Panc1 (cell line): ENCODE data around the gene C19orf47. TPM values are rescaled to one million over a fixed set of nuclear protein-coding genes. Genes with fewer than 3 reads are reported as not detected.

Source experiments
- ATAC-seq: fragments of 200-7000 bp; cut with Tn5 transposase; 2 replicates; pipeline ENCODE4 v1.9.1; 2020; ENCODE audit warnings: mild to moderate bottlenecking, moderate library complexity
- BruUV-seq: library from RNA; stranded (reverse); fragments of 400-500 nt; replicated peaks from 2 replicates; lab custom pipeline; 2021; lab: Mats Ljungman, UMichigan
- CTCF ChIA-PET: fragments of 300-600 bp; sonication (Branson Sonifier 250); formaldehyde crosslinking; loops from one replicate; lab custom pipeline; 2022; ENCODE audit warnings: antibody characterized with exemption; lab: Charles Lee
- POLR2A ChIA-PET: fragments of 300-600 bp; sonication (Branson Sonifier 250); formaldehyde crosslinking; loops from one replicate; lab custom pipeline; 2022; ENCODE audit warnings: antibody characterized with exemption; lab: Charles Lee
- DNase-seq: peaks from one replicate; pipeline ENCODE4 v3.0.0-alpha.2; 2010; ENCODE audit warnings: low read depth, low spot score
- H3K27ac ChIP-seq: 2 replicates; pipeline ENCODE4 v1.5.1; 2011; ENCODE audit warnings: mild to moderate bottlenecking, low read length, inconsistent platforms
- H3K27me3 ChIP-seq: fragments of 200-500 bp; sonication (Bioruptor generic); 2 replicates; pipeline ENCODE4 v1.6.0; 2014; ENCODE audit warnings: low read length, inconsistent platforms; ENCODE audit not compliant: control insufficient read depth, insufficient read depth
- H3K36me3 ChIP-seq: fragments of 200-500 bp; sonication (Bioruptor generic); 2 replicates; pipeline ENCODE4 v1.5.1; 2014; ENCODE audit warnings: inconsistent platforms, mild to moderate bottlenecking, low read length, moderate library complexity; ENCODE audit not compliant: control insufficient read depth, insufficient read depth
- H3K4me1 ChIP-seq: 2 replicates; pipeline ENCODE4 v1.5.1; 2011; ENCODE audit warnings: inconsistent platforms, mild to moderate bottlenecking, low read length, moderate library complexity; ENCODE audit not compliant: control insufficient read depth, insufficient read depth
- H3K4me3 ChIP-seq, 2 experiments: 2 replicates each; pipeline ENCODE4 v1.5.1; 2011 to 2012; ENCODE audit warnings: low read depth in 2 of 2, low read length in 2 of 2, mild to moderate bottlenecking in 2 of 2, inconsistent platforms in 1 of 2, moderate library complexity in 1 of 2
- H3K9me3 ChIP-seq: fragments of 200-500 bp; sonication (Bioruptor generic); 2 replicates; pipeline ENCODE4 v1.5.1; 2014; ENCODE audit warnings: low read depth, mild to moderate bottlenecking, inconsistent platforms, low read length, moderate library complexity; ENCODE audit not compliant: control insufficient read depth, insufficient read depth
- CTCF ChIP-seq: fragments of 450-650 bp; IDR thresholded peaks from 2 replicates; pipeline ENCODE4 v1.5.1; 2017; ENCODE audit warnings: mild to moderate bottlenecking
- POLR2AphosphoS5 ChIP-seq: IDR thresholded peaks from 2 replicates; pipeline ENCODE4 v1.6.1; 2012; ENCODE audit warnings: mild to moderate bottlenecking, low read depth, low read length, moderate library complexity
- REST ChIP-seq, 2 experiments: IDR thresholded peaks; 2 replicates each; pipeline ENCODE4 v1.6.1; 2011 to 2012; ENCODE audit warnings: low read depth in 2 of 2, control low read depth in 1 of 2, low read length in 1 of 2, mild to moderate bottlenecking in 1 of 2, moderate library complexity in 1 of 2; ENCODE audit not compliant: insufficient read depth in 1 of 2
- SIN3A ChIP-seq: IDR thresholded peaks from 2 replicates; pipeline ENCODE4 v1.6.1; 2012; ENCODE audit warnings: low read depth, mild to moderate bottlenecking, low read length, moderate library complexity, borderline replicate concordance; ENCODE audit not compliant: insufficient read depth
- TCF7L2 ChIP-seq: IDR thresholded peaks from 2 replicates; pipeline ENCODE4 v1.6.1; 2011; ENCODE audit warnings: mild to moderate bottlenecking, low read depth, low read length, inconsistent platforms
- in situ Hi-C: cut with HindIII; loops from 2 replicates; pipeline ENCODE4 v1.10.0; 2016; ENCODE audit warnings: low sequenced_read_pairs, low pct_unique_long_range_greater_than_20kb
- intact Hi-C: fragments of 100-400 bp; cut with micrococcal nuclease; formaldehyde crosslinking; loops from one replicate; pipeline ENCODE4 v1.10.0; 2022; ENCODE audit not compliant: unreplicated experiment
- total RNA-seq: library from RNA; stranded (reverse); gene quantifications from one replicate; pipeline ENCODE4 v1.2.1, GENCODE V29; 2021; ENCODE audit not compliant: unreplicated experiment

Gene C19orf47
- total RNA-seq, 1 experiment from 2014 or later = 29.0 TPM

- POLR2A ChIA-PET = interaction anchor here (0.5 to 1.9 kb wide), 10 partner anchors 8 to 1802 kb away, joined by 3 to 17 read pairs (median 6); no protein-coding TSS in a partner anchor
- Histone ChIP-seq H3K4me1 (no peaks in the 10 kb centered on the region), H3K27me3 (no peaks in the 10 kb centered on the region), H3K9me3 (no peaks in the 10 kb centered on the region), H3K27ac (no peak overlapping the region), H3K36me3 (no peaks in the 10 kb centered on the region), H3K4me3 (no peak overlapping the region)
- ATAC-seq (peak; percentile 17), DNase-seq (no peak)
- TF ChIP-seq CTCF = no peak
- no peak for TF ChIP-seq SIN3A
- in situ Hi-C loops (no loop called here), intact Hi-C loops (no loop called here)
- no TSS peak for BruUV-seq
- CTCF ChIA-PET = interaction anchor here (0.6 to 26.0 kb wide), 13 partner anchors 8 to 1738 kb away, joined by 3 to 498 read pairs (median 4); partner anchors contain the start of gene MAP3K10
Measured at GRCh38 chr19:40322271-40322610, 26.0 kb downstream of the C19orf47 start.

- no peaks in the 10 kb centered on the region for H3K36me3 ChIP-seq
- POLR2A ChIA-PET = interaction anchor here (0.5 to 1.9 kb wide), 9 partner anchors 8 to 1801 kb away, joined by 3 to 17 read pairs (median 7); no protein-coding TSS in a partner anchor
Measured at GRCh38 chr19:40321566-40322270, 26.5 kb downstream of the C19orf47 start.

More at GRCh38 chr19:40321566-40322270, 26.5 kb downstream of the C19orf47 start:
- Histone ChIP-seq H3K27me3 (no peaks in the 10 kb centered on the region; the same call in 1 of the 2 replicates), H3K27ac (no peak overlapping the region), H3K4me1 (no peaks in the 10 kb centered on the region), H3K9me3 (no peaks in the 10 kb centered on the region), H3K4me3 (no peak overlapping the region)
- no peak for DNase-seq
- no TSS peak for BruUV-seq
- intact Hi-C loops (no loop called here), in situ Hi-C loops (no loop called here)
- ATAC-seq = peak; percentile 1
- TF ChIP-seq POLR2AphosphoS5 (no peak), REST (IDR thresholded peaks at IDR 0.05; ENCODE audit: insufficient read depth in 1 of 2, low read depth in 2 of 2, low read length in 1 of 2) (no peak), CTCF (no peak), SIN3A (no peak), TCF7L2 (no peak)
- CTCF ChIA-PET = interaction anchor here (0.6 to 26.0 kb wide), 13 partner anchors 9 to 1685 kb away, joined by 3 to 498 read pairs (median 4); partner anchors contain the start of gene MAP3K10
